GM15510 (cell line): ENCODE results near the gene SHCBP1.

Source experiments
- POLR2A ChIP-seq: IDR thresholded peaks from 3 replicates; pipeline ENCODE4 v1.6.1; 2011; ENCODE audit warnings: borderline replicate concordance; ENCODE audit not compliant: insufficient read length; ENCODE audit errors: extremely low read depth

SHCBP1 gene

GRCh38 chr16:46568472-46569230, 52.5 kb downstream of the SHCBP1 start:
- no peak for TF ChIP-seq POLR2A

- TF ChIP-seq POLR2A: no peak
Observed at GRCh38 chr16:46562979-46563378, 58.2 kb downstream of the SHCBP1 start.

DNA sequence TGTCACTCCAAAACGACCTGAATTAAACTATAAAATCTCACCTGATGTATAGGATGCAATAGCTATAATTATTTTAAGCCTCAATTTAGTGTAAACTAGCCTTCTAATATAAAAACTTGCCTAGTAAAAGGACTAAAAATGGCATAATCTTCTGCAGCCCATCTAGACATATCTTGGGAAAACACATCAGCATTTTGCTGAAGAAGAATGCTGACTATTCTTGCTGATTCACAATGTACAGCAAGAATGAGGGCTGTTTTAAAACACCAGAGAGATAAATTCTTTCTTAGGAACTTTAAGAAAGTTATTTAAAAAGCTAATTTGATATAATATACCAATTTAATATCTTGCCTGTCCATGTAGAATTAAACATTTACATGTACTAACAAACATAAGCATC, 63.2 kb downstream of the SHCBP1 start:
- TF ChIP-seq POLR2A: no peak

DNA sequence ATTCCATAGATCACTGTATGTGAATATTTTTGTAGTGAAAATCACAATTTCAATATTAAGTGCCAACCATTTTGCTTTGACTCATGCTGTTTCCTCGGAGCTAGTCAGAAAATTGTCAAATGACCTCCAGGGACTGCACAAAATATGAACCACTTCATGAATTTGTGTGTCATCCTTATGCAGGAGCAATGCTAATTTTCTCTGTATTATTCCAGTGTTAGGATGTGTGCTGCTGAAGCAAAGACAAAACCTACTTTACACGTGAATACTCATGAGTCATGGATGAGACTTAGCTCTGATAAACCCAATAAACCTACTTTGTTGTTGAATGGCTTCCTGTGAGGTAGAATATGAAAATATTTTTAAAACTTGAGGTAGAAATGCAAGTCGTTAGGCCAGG, 65.2 kb downstream of the SHCBP1 start:
- no peak for TF ChIP-seq POLR2A

GRCh38 chr16:46549477-46549876, 71.7 kb downstream of the SHCBP1 start:
- no peak for TF ChIP-seq POLR2A
